ENCODE data around the gene SSH3. TPM values are rescaled to one million over a fixed set of nuclear protein-coding genes. Genes with fewer than 3 reads are reported as not detected.
A peak's percentile ranks its signal among the peaks of the same experiment; 100 is the strongest.

The SSH3 gene
- polyA plus RNA-seq, 1 donor, result 20.5 TPM

DNA sequence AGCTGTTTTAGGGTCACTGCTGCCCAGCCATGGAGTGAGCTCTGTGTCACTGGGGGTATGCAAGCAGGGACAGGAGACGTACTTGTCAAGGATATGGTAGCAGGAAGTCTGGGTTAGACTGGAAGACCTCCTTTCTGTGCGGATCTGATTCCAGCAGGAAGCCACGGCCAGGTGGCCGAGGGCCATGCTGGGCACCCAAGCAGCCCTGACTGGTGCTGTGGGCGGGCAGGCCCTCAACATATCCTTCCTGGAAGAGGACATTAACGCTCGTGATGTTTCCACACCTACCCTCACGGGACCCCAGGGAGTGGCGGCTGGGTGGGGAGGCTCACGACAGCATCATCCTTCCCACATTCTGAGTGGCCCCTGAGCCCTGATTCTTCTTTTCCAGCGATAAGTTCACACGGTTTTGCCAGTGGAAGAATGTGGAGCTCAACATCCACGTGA is 23.0 kb upstream of the SSH3 start:
- no peak for DNase-seq

DNA sequence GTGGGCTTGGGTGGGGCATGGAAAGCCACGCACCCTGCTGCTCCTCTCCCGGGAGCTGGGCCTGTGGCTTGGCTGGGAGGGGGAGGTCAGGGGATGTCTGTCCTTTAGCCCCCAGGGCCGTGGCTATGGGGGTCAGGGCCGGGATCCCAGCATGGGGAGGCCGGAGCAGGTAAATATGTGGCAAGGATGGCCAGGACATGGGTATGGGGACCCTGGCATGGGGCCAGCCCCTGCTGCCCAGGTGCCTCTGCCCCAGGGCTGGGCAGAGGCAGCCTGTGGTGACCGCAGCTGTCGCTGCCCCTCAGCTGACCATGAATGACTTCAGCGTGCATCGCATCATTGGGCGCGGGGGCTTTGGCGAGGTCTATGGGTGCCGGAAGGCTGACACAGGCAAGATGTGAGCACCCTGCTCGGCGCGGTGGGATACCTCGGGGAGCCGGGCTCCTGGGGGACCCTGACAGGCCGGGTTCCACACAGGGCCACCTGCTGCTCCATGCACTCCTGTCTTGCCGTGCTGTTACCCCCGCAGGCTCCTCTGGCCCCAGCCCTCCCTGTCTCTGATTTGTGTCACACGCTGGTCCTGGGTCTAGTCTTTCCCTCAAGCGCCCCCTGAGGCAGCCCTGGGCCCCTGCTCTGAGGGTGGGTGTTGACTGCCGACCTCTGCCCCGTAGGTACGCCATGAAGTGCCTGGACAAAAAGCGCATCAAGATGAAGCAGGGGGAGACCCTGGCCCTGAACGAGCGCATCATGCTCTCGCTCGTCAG is 22.4 kb upstream of the SSH3 start:
- DNase-seq, result no peak

DNA sequence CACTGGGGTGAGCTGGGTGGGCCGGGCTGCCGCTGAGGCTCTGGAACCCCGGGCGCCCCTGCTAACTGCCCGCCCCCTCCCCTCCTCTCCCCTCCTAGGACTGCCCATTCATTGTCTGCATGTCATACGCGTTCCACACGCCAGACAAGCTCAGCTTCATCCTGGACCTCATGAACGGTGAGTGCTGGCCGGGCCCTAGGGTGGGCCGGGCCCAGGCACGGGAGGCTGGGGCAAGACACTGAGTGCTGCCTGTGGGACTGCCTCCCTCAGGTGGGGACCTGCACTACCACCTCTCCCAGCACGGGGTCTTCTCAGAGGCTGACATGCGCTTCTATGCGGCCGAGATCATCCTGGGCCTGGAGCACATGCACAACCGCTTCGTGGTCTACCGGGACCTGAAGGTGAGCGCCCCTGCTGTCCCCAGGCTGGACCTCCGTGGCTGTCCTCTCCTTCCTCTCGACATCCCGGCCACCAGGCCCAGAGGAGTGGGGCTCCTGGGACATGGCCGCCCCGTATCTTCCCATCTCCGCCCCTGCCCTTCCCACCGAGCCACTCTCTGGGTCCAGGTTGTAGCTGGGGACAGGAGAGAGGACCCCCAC is 21.7 kb upstream of the SSH3 start:
- no peak for DNase-seq

DNA sequence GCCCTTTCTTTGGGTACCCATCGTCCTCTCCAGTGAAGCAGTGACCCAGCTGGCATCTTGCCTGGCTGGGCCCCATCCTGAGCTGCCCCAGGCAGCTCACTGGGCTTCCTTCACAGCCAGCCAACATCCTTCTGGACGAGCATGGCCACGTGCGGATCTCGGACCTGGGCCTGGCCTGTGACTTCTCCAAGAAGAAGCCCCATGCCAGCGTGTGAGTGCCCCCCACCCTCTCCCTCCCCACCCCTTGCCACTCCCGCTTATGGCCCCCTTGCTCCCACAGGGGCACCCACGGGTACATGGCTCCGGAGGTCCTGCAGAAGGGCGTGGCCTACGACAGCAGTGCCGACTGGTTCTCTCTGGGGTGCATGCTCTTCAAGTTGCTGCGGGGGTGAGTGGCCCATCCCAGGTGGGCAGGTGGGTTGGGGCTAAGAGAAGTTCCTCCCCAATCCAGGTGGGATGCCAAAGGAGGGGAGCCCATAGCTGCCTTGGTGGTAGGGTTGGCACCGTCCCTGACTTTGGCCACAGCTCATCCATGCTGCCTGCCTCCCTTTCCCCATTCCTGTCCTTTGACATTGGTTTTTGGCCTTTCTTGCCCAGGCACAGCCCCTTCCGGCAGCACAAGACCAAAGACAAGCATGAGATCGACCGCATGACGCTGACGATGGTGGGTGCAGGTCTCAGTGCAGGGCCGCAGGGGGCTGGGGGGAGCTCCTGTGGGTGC is 21.0 kb upstream of the SSH3 start:
- no peak for DNase-seq

DNA sequence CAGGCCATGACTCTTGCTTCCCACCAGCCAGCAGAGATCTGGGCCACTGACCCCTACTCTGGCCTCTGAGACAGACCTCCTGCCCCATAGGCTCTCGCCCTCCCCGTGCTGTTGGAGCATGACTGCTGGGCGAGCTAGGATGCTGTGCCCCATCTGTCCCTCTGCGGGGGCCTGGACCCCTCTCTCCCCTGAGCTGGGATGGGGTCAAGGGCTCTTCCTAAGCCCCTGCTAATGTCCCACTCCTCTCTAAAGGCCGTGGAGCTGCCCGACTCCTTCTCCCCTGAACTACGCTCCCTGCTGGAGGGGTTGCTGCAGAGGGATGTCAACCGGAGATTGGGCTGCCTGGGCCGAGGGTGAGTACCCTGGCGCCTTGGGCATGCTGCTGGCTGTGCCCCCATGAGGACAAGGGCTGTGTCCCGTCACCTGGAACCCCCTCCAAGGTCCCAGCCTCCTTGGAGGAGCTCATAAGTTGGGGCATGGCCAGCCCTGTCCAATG is 20.4 kb upstream of the SSH3 start:
- DNase-seq, result no peak

DNA sequence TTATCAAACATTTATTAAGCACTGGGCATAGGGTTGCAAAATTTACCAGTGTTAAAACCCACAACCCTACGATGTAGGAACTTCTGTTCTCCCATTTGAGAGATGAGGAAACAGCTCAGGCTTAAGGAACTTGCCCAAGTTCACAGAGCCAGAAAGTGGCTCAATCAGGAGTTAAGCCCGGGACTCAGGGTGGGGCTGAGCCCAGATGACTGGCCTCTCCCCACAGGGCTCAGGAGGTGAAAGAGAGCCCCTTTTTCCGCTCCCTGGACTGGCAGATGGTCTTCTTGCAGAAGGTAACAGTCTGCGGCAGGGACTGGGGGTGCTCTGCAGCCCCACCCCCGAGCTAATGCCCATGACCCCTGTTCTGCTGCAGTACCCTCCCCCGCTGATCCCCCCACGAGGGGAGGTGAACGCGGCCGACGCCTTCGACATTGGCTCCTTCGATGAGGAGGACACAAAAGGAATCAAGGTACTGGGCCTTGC is 19.8 kb upstream of the SSH3 start:
- DNase-seq, result no peak

DNA sequence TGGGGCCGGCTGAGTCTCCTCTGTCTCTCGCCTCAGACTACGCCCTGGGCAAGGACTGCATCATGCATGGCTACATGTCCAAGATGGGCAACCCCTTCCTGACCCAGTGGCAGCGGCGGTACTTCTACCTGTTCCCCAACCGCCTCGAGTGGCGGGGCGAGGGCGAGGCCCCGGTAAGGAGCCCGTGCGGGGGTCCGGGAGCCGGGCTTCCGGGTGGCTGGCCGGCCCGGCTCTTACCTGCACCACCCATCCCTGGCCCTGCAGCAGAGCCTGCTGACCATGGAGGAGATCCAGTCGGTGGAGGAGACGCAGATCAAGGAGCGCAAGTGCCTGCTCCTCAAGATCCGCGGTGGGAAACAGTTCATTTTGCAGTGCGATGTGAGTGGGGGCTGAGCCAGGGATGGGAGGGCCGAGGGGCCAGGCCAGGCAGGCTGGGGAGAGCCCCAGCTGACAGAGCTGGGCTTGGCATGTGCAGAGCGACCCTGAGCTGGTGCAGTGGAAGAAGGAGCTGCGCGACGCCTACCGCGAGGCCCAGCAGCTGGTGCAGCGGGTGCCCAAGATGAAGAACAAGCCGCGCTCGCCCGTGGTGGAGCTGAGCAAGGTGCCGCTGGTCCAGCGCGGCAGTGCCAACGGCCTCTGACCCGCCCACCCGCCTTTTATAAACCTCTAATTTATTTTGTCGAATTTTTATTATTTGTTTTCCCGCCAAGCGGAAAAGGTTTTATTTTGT is 18.4 kb upstream of the SSH3 start:
- no peak for DNase-seq

DNA sequence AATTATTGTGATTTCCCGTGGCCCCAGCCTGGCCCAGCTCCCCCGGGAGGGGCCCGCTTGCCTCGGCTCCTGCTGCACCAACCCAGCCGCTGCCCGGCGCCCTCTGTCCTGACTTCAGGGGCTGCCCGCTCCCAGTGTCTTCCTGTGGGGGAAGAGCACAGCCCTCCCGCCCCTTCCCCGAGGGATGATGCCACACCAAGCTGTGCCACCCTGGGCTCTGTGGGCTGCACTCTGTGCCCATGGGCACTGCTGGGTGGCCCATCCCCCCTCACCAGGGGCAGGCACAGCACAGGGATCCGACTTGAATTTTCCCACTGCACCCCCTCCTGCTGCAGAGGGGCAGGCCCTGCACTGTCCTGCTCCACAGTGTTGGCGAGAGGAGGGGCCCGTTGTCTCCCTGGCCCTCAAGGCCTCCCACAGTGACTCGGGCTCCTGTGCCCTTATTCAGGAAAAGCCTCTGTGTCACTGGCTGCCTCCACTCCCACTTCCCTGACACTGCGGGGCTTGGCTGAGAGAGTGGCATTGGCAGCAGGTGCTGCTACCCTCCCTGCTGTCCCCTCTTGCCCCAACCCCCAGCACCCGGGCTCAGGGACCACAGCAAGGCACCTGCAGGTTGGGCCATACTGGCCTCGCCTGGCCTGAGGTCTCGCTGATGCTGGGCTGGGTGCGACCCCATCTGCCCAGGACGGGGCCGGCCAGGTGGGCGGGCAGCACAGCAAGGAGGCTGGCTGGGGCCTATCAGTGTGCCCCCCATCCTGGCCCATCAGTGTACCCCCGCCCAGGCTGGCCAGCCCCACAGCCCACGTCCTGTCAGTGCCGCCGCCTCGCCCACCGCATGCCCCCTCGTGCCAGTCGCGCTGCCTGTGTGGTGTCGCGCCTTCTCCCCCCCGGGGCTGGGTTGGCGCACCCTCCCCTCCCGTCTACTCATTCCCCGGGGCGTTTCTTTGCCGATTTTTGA is 17.5 kb upstream of the SSH3 start:
- DNase-seq, result no peak

DNA sequence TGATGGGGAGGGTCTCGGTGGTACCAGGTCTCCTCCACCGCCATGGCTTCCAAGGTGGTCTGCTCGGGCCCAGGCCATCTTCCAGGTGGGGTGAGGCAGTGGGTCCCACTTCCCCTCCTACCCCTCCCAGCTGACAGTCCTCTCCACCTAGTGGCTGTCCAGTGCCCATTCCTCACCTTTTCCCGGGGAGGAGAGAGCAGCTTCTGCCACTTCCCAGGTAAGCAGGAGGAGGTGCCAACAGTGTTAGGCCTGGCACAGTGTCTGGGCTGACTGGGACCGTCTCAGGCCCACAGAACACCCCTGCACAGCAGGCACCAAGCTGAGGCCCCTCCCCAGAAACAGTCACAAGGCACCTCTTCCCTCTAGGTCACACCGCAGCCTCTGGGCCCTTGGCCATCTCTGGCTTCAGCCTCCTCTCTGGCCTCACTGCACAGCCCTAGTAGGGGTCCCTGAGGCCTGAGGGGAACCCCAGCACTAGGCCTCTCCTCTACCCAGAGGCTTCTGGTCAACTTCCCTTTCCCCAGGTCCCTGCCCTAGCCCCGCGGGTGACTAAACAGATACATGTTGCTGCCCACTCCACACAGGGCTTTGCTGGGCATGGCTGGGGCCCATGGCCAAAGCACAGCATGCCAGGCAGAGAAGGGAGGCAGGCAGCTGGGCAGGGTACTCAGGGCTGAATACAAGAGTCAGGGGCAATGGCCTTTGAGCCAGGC is 16.6 kb upstream of the SSH3 start:
- no peak for DNase-seq

DNA sequence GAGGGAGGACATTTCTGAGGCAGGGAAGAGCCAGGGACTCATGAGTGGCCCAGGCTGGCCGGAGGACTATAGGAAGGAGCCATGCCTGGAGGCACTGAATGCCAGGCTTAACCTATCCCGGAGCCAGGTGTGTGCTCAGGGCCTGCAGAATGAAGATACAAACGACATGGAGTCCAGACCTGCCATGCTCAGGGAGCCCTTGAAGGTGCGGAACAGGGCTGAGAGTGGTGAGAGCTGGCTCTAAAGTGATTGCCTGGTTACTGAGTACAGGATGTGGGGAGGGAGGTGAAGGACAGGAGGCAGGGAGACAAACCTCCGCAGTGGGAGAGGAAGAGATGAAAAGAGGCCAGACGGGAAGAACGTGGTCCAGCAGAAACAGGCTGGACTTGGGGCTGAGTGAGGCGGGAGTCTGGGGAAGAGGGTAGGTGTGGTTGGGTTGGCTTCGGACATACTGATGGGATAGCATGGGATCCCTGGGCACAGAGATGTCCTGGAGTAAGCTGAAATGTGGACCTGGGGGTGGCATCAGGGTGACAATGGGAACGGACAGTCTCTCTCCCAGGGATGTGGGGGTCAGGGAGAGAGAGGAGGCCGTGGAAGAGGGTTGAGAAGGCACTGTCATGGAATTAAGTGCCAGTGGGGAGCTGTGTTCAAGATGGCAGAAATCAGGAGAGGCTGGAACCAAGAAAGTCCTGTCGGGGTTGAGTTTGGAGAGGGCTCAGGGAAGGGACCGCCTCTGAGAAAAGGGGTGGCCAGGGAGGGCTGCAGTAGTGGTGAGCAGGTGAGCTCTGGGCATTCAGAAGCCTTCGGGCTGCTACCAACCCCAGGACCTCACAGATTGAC is 15.8 kb upstream of the SSH3 start:
- no peak for DNase-seq

DNA sequence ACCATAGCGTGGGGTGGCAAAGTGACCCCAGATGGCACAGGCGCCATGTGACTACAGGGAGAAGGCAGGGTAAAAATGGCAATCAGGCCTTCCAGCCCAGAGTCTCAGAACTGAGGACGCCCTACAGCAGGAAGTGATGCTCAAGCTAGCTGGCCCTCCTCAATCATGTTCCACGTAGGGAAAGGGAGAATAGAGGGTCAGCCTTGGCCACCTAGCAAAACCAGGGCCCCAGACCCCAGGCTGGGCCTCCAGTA is 15.2 kb upstream of the SSH3 start:
- DNase-seq, result no peak

DNA sequence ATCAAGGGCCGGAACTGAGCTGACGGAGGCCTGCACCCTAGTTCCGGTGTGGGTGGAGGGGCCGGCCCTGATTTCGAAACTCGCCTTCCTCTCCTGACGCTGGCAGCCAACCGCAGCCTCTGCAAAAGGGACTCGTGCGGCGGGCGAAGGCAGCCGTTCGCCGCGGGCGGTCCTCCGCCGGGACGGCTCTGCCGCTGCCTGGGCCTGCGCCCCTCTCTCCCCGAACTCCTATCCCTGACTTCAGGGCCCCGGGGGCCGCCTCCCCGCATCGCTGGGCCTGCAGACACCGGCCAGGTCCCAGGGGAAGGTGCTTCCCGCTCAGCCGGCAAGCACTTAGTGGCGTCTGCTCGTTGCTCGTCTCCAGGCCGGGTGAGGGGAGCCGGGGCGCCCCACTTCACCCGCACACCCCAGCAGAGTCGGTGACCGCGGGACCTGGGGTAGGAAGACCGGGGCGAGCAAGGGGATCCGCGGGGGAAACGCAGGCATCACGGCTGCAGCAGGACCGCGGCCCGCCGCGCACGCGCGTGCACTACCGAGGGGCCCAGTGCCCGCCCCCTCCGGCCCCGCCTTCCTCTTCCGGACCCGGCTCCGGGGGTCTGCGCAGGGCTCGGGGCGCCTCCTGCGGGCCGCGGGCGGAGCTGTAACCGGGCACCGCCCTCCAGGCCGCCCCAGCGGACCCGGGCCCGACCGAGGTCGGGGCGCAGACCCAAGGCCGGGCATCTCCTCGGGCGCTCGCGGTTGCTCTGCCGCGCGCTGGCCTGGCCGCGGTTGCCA is 14.7 kb upstream of the SSH3 start:
- peak; percentile 92 for DNase-seq

DNA sequence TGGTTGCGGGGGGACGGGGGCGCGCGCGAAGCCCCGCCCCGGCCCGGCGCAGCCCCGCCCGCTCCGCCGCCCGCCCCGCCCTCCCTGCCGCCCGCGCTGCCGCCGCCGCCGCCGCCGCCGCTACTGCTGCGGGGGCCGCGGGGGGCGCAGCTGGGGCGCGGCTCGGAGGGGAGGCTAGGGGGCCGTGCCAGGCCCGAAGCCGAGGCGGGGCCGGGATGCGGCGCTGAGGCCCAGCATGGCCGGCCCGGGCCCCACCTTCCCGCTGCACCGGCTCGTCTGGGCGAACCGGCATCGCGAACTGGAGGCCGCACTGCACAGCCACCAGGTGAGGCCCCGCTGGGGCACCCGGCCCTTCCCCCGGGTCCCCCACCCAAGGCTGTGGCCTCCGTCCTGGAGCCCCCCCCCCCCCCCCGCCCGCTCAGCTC is 14.1 kb upstream of the SSH3 start, which contains the start of gene ANKRD13D:
Gene ANKRD13D, plus strand, starts transcription at position 78 of the 425 bp plus-strand sequence. Its CDS starts 158 bp downstream, at position 236.
- no peak for DNase-seq

DNA sequence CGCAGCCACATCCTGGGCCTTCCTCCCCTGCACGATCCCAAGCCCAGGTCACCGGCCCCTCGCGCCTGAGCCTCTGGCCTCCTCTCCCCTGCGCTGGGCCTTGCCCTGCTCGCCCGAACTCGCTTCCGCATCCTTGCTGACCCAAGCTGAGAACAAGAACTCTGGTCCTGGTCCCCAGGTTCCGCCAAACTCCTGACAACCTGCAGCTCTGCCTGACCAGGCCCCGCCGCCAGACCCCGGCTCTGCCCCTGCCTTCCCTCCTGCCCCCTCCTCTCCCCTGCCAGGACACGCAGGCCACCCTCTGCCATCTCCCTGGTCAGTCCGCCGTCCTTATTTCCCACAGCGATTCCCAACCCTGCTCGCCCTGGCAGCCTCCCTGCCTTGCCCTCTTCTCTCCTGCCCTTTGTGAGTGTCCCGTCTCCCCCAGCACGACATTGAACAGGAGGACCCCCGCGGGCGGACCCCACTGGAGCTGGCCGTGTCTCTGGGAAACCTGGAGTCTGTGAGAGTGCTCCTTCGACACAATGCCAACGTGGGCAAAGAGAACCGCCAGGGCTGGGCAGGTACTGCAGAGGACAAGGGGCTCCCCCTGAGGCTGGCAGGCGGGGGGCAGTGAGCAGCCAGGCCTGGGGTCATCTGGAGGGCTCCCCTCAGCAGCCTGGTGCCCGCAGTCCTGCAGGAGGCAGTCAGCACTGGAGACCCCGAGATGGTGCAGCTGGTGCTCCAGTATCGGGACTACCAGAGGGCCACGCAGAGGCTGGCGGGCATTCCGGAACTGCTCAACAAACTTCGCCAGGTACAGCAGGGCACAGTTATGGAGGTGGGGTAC is 13.5 kb upstream of the SSH3 start:
- no peak for DNase-seq

DNA sequence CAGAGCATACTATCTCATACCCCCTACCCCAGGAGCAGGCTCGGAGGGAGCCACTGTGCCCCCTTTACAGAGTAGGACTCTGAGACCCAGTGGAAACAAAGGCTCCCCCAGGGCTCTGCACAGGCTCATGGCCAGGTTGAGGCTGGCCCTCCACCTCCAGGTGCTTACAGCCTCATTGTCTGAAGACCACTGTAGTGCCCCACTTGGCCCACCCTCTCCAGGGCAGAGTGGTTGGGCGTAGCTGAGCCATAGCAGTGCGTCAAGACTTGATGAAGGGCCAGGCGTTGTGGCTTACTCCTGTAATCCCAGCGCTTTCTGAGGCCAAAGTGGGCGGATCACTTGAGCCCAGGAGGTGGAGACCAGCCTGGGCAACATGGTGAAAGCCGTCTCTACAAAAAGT is 12.5 kb upstream of the SSH3 start:
- no peak for DNase-seq

DNA sequence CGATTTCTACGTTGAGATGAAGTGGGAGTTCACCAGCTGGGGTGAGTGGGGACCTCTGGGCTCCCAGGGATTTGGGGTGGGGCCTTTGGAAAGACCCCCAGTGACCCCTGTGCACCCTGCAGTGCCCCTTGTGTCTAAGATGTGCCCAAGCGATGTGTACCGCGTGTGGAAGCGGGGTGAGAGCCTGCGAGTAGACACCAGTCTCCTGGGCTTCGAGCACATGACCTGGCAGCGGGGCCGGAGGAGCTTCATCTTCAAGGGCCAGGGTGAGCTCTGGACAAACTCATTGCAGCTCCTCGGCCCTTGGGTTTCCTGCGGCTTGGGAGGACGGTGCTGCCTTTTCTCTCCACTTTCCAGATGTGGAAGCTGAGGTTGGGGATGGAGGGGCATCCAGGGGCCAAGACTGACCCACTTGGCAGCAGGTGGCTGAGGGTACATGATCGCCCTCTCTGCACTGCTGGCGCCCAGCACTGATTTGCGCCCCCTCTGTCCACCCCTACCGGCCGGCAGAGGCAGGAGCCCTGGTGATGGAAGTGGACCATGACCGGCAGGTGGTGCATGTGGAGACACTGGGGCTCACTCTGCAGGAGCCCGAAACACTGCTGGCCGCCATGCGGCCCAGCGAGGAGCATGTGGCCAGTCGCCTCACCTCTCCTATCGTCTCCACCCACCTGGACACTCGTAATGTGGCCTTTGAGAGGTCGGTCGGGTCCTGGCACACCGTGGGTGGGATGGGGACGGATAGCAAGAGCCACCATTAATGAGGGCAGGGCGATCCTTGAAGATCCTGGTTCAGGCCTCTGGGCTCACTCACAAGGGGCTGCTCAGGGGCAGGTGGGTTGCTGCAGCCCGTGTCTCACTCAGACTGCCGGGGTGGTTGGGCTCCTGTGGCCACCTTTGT is 11.6 kb upstream of the SSH3 start:
- DNase-seq, result no peak

DNA sequence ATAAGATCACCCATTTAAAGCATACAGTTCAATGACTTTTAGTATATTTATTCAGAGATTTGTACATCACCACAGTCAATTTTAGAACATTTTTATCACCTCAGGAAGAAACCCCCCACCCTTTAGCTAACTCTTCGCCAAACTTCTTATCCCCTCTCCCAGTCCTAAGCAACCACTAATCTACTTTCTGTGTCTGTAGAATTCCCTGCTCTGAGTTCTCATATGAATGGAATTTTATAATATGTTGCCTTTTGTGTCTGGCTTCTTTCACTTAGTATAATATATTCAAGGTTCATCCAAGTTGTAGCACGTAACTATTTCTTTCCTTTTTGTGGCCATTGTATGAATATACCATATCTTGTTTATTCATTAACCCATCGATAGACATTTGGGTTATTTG is 10.7 kb upstream of the SSH3 start:
- DNase-seq, result no peak

Data from hindlimb muscle (tissue), 1 donor.